Retina (tissue), 1 donor: ENCODE data around the gene LSR.

Experiments used
- DNase-seq: peaks from one replicate; pipeline ENCODE4 v3.0.0-alpha.2; 2016

LSR gene

DNA sequence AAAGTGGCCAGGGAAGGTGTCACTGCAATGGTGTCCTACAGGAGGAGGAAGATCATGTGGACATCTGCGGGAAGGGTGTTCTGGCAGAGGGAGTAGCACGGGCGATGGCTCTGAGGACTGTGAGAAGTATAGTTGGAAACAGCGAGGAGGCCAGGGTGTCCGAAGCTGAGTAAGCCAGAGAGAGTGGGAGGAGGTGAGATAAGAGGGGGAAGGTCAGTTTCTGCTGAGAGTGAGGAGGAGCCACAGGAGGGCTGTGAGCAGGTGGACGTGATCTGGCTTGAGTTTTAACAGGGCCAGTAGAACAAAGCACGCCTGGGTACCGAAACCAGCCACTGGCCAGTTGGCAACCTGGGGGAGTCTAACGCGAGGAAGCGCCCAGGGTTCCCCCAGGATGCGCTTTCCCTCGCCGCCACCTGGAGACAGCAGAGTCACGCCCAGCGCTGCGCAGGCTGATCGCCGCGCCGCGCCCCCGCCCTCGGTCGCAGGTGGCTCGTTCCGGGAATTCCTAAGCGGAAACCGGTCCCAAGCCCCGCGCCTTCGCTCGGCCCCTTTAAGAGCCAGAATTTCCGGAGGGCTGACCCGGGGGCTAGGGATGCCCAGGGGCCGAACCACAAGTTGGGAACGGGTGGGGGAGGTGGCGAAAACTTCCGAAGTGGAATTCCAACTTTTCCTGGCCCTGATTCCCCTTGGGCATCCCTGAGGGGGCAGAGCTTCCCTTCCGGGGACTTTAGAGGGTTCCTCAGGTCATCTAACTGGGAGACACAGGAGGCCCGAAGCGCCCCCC, 1.1 kb upstream of the LSR start:
- peak; percentile 87 for DNase-seq

GRCh38 chr19:35249146-35249847, 495 bp downstream of the LSR start:
- no peak for DNase-seq

DNA sequence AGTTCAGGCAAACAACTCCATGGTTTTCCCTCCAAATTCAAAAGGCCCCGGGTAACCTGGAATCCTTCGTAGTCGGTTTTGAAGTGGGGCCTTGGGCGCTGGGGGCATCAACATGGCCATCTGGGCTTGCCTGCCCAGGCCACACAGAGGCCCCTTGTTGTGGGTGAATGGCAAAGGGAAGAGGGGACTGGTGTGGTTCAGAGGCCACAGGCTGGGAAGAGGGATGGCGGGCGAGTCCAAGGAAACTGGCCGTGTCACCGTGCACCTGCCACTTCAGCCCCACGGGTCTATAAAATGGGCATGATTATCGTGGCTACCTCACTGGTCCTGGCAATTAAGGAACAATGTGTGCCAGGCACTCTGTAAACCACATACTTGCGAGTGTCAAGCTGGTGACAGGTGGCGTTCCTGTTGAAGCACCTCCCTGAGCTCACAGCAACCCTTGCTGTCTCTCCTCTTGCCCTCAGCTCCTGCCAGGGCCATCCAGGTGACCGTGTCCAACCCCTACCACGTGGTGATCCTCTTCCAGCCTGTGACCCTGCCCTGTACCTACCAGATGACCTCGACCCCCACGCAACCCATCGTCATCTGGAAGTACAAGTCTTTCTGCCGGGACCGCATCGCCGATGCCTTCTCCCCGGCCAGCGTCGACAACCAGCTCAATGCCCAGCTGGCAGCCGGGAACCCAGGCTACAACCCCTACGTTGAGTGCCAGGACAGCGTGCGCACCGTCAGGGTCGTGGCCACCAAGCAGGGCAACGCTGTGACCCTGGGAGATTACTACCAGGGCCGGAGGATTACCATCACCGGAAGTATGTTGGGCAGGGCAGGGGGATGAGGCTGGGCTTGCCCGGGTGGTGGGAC, 1.3 kb downstream of the LSR start:
- DNase-seq, result no peak

- no peak for DNase-seq
Observed at GRCh38 chr19:35251456-35251855, 2.7 kb downstream of the LSR start.

GRCh38 chr19:35253316-35254286, 4.8 kb downstream of the LSR start:
- DNase-seq, result no peak

DNA sequence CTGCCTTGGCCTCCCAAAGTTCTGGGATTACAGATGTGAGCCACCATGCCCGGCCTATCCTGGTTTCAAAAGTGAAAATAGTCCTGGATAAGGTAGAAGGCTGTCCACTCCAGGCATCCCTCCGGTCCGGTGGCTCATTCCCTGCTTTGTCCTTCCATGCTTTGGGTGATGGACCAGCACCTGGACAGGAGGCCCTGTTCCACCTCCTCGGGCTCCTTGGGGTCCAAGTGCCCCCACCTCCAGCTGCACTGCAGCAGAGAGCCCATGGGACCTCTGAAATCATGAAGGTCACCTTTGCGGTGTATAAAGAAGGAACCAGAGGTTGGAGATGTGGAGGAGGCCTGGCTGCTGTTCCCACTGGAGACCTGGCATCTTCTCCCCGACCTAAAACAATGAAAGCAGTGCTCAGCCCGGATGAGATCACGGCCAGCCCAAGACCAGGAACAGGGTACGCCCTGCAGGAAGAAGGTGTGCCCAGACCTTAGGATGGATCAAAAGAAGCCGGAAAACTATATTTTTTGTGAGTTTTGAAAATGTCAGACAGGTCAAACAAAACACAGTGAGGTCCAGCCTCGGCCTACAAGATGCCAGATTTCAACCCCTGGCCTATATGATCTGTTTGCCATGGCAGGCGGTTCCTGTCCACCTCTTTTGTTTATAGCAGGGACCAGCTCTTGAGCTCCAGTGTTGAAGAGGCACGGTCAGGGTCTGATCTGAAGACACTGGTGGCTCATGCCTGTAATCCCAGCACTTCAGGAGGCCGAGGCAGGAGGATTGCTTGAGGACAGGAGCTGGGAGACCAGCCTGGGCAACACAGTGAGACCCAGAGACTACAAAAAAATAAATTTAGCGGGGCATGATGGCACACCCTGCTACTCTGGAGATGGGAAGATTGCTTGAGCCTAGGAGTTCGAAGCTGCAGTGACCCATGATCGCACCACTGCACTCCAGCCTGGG, 5.8 kb downstream of the LSR start:
- no peak for DNase-seq

DNA sequence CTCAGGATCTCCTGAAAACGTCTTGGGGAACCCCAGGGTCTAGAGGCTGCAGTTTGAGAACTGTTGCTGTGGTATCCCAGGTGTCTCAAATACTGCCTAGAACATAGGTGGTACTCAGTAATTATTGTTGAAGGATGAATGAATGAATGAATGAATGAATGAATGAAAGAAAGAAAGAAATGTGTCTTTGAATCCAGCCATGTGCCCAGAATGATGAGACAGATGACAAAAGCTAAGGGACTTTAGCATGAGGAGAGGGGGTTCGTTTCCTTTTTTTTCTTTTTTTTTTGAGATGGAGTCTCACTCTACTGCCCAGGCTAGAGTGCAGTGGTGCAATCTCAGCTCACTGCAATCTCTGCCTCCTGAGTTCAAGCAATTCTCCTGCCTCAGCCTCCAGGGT, 7.8 kb downstream of the LSR start:
- DNase-seq, result no peak

- DNase-seq, result no peak
Observed at GRCh38 chr19:35257113-35257461, 8.3 kb downstream of the LSR start.

- DNase-seq, result no peak
Observed at GRCh38 chr19:35260694-35261304, 12.0 kb downstream of the LSR start.

DNA sequence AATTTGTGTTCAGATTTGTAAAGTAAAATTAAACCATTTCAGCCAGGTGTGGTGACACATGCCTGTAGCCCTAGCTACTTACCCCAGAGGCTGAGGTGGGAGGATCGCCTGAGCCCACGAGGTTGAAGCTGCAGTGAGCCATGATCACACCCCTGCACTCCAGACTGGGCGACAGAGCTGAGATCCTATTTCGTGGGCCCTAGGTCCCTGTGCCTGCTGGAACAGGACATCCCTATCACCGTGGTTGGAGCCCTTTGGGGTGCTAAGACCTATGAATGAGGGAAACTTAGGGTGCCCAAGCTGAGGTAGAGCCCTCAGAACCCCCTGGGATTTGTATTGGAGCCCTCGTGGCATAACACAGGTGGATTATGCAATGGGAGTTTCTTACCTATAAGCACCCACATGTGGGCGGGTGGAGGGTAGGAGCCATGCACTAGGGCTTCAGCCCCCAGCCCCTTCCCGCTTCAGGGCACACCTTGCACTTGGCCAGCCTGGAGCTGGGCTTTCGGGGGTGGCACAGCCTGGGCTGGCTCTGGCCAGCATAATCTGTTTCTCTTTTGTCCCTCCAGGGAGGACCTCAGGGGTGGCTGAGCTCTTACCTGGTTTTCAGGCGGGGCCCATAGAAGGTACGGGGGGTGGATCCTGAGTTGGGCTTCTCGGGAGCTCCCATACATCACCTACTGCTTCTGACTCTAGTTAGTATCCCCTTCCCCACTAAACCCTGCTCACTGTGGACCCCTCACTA, 12.7 kb downstream of the LSR start:
- DNase-seq, result no peak

DNA sequence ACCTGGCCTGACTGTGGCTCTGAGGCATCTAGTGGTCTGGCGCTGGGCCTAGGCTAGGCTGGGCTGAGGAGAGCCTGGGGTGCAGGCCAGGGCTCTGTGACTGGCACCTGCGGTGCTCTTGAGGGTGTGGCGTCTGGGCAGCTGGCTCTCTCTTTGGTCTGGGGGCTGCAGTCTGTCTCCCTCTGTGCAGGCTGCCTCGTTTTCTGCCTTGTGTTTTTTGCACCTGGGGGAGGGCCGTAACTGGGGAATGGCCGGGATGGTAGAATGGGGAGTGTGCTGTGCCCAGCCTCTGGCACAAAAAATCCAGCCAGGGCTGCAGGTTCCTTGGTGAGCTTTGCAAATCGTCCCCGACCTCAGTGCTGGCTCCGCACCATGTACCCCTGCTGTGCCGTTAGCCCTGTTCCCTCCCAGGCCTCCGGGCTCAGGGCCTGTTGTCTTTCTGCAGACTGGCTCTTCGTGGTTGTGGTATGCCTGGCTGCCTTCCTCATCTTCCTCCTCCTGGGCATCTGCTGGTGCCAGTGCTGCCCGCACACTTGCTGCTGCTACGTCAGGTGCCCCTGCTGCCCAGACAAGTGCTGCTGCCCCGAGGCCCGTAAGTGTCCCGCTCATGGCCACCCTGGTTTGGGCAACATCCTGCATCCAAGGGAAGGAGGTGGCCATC, 13.4 kb downstream of the LSR start:
- DNase-seq, result no peak

GRCh38 chr19:35264268-35265125, 15.7 kb downstream of the LSR start:
- no peak for DNase-seq

DNA sequence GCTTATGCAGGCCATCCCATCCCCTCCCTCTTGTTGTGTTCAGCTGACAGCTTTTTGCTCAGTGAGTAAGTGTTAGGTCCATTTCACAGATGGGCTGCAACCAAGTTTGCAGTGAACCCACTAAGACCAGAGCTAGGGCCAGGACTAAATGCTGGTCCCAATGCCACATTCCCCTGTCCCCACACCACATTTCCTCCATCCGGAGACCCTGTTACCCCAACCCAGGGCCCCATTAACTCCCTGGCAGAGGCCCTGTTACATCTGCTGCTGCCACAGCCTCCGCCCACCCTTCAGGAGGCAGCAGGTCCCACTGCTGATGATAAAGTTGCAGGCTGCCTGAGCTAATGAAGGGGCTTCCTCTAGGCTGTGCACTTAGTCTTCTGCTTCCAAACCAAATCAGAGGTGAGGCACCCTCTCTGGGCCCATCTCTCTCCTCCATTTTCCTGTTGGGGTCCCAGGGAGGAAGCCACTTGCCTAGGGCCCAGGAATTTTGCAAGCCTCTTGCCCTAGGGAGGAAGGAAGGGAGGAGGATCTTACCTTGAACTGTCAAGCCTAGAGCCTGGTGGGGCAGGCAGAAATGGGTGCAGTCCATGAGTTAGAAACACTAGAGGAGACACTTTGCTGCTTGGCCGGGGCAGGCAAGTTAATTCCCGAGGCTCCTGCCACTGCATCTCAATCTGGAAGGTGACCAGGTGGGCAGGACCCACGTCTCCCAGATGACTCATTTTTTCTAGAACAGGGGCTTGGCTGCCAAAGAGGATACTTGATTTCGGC, 16.5 kb downstream of the LSR start:
- no peak for DNase-seq

DNA sequence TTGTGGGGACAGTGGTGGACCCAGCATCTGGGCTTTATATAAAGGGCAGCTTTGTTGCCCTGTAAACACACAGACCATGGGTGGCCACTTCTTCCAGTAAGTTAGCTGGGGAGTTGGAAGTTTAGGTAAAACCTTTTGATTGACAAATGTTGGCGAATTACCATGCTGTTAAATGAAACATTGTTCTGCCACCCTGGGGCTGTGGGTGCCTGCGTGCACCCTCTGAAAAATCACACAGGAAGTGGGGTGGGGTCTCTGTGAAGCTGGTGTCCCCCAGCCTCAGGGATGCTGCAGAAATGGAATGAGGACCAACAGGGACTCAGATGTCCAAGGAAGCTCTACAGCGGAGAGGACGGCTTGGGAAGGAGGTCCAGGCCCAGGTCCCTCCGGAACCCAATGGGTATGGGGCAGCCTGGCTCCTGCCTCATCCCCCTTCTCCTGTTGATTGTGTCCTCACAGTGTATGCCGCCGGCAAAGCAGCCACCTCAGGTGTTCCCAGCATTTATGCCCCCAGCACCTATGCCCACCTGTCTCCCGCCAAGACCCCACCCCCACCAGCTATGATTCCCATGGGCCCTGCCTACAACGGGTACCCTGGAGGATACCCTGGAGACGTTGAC, 17.2 kb downstream of the LSR start:
- DNase-seq, result no peak

DNA sequence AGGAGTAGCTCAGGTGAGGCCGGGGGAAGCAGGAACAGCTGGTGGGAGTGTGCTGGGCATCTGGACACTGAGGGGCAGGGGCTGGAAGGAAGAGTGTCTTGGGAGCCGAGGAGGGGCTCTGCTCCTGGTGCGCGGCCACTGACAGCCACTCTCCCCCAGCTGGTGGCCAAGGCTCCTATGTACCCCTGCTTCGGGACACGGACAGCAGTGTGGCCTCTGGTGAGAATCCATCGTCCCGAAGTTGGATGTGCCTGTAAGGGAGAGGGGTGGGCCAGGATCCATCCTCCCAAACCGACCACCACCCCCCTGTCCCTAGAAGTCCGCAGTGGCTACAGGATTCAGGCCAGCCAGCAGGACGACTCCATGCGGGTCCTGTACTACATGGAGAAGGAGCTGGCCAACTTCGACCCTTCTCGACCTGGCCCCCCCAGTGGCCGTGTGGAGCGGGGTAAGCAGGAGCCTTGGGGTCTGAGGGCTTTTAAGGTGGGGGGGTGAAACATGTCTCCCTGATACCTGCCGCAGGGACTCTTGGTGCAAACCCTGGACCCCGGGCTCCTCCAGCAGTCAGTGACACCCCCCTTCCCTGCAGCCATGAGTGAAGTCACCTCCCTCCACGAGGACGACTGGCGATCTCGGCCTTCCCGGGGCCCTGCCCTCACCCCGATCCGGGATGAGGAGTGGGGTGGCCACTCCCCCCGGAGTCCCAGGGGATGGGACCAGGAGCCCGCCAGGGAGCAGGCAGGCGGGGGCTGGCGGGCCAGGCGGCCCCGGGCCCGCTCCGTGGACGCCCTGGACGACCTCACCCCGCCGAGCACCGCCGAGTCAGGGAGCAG, 17.9 kb downstream of the LSR start:
- no peak for DNase-seq

GRCh38 chr19:35267353-35267817, 18.6 kb downstream of the LSR start:
- no peak for DNase-seq
